ENCODE results near the gene ZNF223. TPM values are rescaled to one million over a fixed set of nuclear protein-coding genes. Genes with fewer than 3 reads are reported as not detected.

ZNF223 gene
- total RNA-seq, result 15.3 TPM

DNA sequence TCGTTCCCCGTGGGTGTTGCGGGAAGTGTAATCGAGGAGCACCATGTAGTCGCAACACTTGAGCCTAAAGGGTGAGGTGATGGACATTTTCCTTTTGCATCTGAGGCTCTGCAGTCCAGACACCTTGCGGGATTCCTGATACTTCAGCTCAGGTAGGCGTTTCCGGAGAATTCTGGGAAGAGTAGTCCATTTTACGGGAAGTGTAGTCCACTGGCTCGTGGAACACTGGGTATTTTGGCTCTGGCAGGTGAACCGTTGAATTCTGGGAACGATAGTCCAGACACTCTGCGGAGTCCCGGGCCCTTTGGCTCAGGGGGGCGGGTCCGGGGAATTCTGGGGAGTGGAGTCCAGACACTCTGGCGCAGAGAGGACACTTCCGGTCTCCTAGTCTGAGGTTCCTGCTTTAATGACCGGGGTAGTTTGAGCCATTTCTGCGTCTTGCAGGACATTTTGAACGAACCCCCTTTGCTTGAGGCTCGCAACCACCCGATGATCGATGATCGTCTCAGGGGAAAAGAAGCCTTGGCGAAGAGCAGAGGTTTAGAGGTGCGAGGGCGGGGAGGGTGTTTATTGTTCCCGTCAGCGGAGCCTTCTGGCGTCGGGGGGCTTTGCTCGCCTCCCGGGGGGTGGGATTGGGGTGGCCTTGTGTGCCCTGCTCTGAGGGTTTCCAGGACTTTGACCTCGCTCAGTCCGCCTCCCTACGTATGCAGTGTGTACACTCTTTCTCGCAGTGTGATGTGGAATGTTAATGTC, at the start of gene ZNF223:
ZNF223 (plus strand) TSS at position 387 of the 753 bp plus-strand sequence. CDS start 3,141 bp downstream, outside the sequence.

DNA sequence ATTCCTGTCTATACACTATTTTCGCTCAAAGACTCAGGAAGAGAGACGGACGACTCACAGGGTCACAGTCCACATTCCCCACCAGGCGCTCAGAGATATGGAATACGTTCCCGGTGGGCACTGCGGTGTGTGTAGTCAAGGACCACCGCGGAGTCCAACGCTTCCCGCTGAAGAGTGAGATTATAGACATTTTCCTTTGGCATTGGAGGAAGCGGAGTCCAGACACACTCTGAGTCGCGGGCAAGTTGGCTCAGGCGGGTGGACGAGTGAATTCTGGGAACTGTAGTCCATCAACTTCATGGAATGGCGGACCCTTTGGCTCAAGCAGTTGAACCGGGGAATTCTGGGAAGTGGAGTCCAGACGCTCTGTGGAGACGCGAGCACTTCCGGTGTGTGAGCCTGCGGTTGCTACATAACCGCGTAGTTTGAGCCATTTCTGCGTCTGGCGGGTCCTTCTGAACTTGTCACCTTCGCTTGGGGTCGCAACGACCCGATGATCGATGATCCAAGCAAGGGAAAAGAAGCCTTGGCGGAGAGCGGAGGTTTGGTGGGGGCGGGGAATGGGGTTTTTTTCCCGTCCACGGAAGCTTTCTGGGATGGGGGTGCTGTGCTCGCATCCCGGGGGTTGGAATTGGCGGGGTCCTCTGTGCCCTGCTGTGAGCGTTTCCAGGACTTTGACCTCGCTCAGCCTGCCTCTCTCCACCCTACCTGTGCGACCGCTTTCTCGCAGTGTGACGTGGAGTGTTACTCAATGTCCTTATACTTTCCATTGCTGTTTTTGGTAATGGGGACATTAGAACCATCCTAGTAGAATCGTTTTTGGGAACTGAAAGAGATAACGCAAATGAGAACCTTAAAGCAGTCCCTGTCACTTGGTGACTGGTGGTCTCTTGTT, 49.0 kb upstream of the ZNF223 start, which contains the start of gene ZNF230:
ZNF230 (plus strand) TSS at position 392 of the 895 bp plus-strand sequence. CDS start 4,122 bp downstream, outside the sequence.

DNA sequence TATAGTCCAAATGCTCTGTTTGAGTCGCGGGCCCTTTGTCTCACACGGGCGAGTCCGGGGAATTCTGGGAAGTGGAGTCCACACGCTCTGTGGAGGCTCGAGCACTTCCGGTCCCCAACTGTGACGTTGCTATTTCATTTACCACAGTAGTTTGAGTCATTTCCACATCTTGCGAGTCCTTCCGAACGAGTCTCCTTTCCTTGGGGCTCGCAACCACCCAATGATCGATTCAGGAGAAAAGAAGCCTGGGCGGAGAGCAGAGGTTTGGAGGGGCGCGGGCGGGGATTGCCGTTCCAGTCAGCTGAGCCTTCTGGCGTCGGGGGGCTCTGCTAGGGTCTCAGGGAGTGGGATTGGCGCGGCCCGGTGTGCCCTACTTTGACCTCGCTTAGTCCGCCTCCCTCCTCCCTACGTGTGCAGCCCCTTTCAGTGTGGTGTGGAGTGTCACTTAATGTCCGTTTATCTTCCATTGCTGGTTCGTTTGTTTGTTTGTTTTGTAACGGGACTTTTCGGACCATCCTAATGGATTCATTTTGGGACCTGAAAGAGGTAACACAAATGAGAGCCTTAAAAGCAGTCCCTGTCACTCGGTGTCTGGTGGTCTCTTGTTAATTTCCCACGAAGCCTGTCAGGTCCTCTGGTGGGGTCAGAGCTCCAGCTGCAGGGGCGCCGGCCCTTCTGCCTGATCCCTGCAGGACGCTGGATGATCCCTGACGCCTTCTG, 26.5 kb upstream of the ZNF223 start, which contains the start of gene ZNF222:
ZNF222 (plus strand) TSS at position 163 of the 720 bp plus-strand sequence; CDS start at position 221, 58 bp downstream.

DNA sequence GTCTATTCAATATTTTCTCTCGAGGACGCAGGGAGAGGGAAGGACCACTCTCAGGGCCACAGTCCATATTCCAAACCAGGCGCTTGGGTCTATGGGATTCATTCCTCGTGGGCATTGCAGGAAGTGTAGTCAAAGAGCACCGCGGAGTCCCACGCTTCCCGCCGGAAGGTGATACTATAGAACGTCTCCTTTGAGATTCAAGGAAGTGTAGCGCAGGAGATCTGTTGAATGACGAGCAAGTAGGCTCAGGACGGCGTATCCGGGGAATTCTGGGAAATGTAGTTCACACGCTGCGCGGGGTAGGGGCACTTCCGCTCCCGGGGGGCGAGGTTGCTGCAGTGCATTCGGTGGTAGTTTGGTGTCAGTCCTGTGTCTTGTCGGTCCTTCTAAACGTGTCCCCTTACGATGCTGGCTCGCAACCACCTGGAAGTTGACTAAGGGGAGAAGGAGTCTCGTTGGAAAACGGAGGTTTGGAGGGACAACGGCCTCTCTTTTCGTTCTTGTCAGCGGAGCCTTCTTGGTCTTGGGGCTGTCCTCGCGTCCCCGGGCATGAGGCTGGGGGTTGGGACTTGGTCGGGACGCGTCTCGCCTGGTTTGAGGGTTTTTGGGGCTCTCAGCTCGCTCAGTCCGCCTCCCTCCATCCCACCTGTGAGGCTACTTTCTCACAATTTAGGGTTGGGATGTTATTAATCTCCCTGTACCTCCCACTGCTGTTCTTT, 20.1 kb downstream of the ZNF223 start, which contains the start of gene ZNF284:
ZNF284 (plus strand) TSS at position 336 of the 719 bp plus-strand sequence. CDS start 4,231 bp downstream, outside the sequence.

DNA sequence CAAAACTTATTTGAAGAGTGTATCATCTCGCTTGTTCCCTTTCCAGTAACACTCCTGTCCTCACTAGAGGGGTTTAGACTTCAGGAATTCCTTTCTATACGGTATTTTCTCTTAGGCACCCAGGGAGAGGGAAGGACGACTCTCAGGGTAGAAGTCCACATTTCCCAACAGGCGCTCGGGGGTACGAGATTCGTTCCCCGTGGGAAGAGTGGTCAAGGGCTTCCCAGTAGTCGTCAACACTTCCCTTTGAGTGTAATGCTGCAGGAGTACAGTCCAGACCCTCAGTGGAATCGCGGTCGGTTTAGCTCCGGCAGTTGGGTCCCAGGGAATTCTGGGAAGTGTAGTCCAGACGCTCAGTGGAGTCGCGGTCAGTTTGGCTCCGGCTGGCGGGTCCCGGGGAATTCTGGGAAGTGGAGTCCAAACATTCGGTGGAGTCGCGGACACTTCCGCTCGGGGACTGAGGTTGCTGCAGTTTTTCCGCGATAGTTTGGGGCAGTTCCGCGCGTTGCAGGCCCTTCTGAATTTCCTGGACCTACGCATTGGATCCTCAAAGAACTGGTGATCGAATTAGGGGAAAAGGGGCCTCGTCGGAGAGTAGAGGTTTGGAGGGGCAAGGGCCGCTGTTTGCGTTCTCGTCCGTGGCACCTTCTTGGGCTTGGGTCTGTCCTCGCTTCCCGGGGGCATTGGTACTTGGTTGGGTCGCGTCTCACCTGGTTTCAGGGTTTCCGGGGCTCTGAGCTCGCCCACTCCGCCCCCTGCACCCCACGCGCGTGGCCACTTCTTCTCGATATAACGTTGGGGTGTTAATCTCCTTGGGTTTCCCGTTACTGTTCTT, 42.3 kb downstream of the ZNF223 start, which contains the start of gene ZNF224:
ZNF224 (plus strand) TSS at position 431 of the 835 bp plus-strand sequence. CDS start 3,513 bp downstream, outside the sequence.

DNA sequence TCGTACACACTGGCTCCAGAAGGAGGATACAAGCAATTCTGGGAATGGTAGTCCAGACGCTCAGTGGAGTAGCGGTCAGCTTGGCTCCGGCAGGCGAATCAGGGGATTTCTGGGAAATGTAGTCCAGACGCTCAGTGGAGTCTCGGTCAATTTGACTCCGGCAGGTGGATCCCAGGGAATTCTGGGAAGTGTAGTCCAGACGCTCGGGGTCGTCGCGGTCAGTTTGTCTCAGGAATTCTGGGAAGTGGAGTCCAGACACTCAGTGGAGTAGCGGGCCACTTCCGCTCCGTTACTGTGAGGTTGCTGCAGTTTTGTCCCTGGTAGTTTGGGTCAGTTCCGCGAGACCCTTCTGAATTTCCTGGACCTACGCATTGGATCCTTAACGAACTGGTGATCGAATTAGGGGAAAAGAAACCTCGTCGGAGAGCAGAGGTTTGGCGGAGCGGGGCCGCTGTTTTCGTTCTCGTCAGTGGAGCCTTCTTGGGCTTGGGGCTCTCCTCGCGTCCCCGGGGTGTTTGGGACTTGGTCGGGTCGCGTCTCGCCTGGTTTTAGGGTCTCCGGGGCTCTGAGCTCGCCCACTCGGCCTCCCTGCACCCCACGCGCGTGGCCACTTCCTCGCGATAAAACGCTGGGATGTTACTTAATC, 61.4 kb downstream of the ZNF223 start, which contains the start of gene ZNF225:
ZNF225 (plus strand) TSS at position 262 of the 646 bp plus-strand sequence. CDS start 2,429 bp downstream, outside the sequence.

Small RNA genes within 50 kb of the gene (small RNA-seq; reads per million reads assigned to genes)
- not detected for gene RNU6-902P (ENCODE audit: low replicate concordance)

Other genes with a start within 250 kb of the ZNF223 start
- 4.7 TPM for gene LYPD5, start 249.6 kb upstream of the ZNF223 start, total RNA-seq
- 71.1 TPM for gene ZNF283, start 224.7 kb upstream of the ZNF223 start, total RNA-seq
- 8.8 TPM for gene ZNF404, start 168.1 kb upstream of the ZNF223 start, total RNA-seq
- 36.6 TPM for gene ZNF45, start 116.8 kb upstream of the ZNF223 start, total RNA-seq
- gene ZNF221, start 100.8 kb upstream of the ZNF223 start, total RNA-seq, result 41.0 TPM
- 20.7 TPM for gene ZNF155, start 67.8 kb upstream of the ZNF223 start, total RNA-seq
- gene ZNF230, start 49.1 kb upstream of the ZNF223 start, total RNA-seq, result 8.8 TPM
- gene ZNF222, start 26.7 kb upstream of the ZNF223 start, total RNA-seq, result 14.7 TPM
- 10.3 TPM for gene ZNF284, start 20.1 kb downstream of the ZNF223 start, total RNA-seq
- 61.3 TPM for gene ZNF224, start 42.3 kb downstream of the ZNF223 start, total RNA-seq
- gene ZNF225, start 61.4 kb downstream of the ZNF223 start, total RNA-seq, result 15.0 TPM
- 39.8 TPM for gene ZNF234, start 89.5 kb downstream of the ZNF223 start, total RNA-seq
- gene ZNF226, start 113.1 kb downstream of the ZNF223 start, total RNA-seq, result 96.7 TPM
- 62.0 TPM for gene ZNF227, start 160.5 kb downstream of the ZNF223 start, total RNA-seq
- 17.5 TPM for gene ZNF233, start 207.8 kb downstream of the ZNF223 start, total RNA-seq